CD4-positive, alpha-beta T cell (primary cell): Measurements from ENCODE around the gene KCNMA1. TPM values are rescaled to one million over a fixed set of nuclear protein-coding genes. Genes with fewer than 3 reads are reported as not detected.

Source experiments
- ATAC-seq: fragments of 200-7000 bp; cut with Tn5 transposase; one replicate; pipeline ENCODE4 v1.10.0; 2022; ENCODE audit warnings: mild to moderate bottlenecking; ENCODE audit not compliant: poor library complexity
- CTCF ChIA-PET: fragments of 350-600 bp; sonication (Branson Sonifier 250); formaldehyde crosslinking; loops from one replicate; lab custom pipeline; 2021; ENCODE audit warnings: antibody characterized with exemption, inconsistent platforms; lab: Charles Lee
- POLR2A ChIA-PET: fragments of 350-600 bp; sonication (Branson Sonifier 250); formaldehyde crosslinking; loops from one replicate; lab custom pipeline; 2021; ENCODE audit warnings: antibody characterized with exemption, inconsistent platforms; lab: Charles Lee
- DNase-seq, 14 experiments: peaks; one replicate each; pipeline ENCODE4 v3.0.0-alpha.2; 2013 to 2020; ENCODE audit warnings: mixed read lengths in 2 of 14
- H3K27ac ChIP-seq, 2 donors: one replicate each; pipeline versions ENCODE4 v1.5.1 to v1.7.0; 2013; ENCODE audit warnings: low read length in 2 of 2, low read depth in 1 of 2, mild to moderate bottlenecking in 1 of 2
- H3K27me3 ChIP-seq, 2 experiments: 1 replicate in 1 of 2; 2 replicates in 1 of 2; pipeline versions ENCODE4 v1.6.1 to v1.7.0; 2013; ENCODE audit warnings: low read length in 2 of 2, control low read depth in 1 of 2, mild to moderate bottlenecking in 1 of 2, moderate library complexity in 1 of 2; ENCODE audit not compliant: insufficient read depth in 2 of 2, control insufficient read depth in 1 of 2
- H3K36me3 ChIP-seq: one replicate; pipeline ENCODE4 v1.6.1; 2013; ENCODE audit warnings: low read length, control low read depth; ENCODE audit not compliant: insufficient read depth
- H3K4me1 ChIP-seq: one replicate; pipeline ENCODE4 v1.6.1; 2013; ENCODE audit warnings: low read length, control low read depth; ENCODE audit not compliant: insufficient read depth
- H3K4me3 ChIP-seq: one replicate; pipeline ENCODE4 v1.5.1; 2013; ENCODE audit warnings: mild to moderate bottlenecking, low read length, moderate library complexity
- H3K9me3 ChIP-seq, 2 experiments: 1 replicate in 1 of 2; 2 replicates in 1 of 2; pipeline versions ENCODE4 v1.6.1 to v1.7.0; 2013; ENCODE audit warnings: low read length in 2 of 2, mild to moderate bottlenecking in 2 of 2, control low read depth in 1 of 2, moderate library complexity in 1 of 2; ENCODE audit not compliant: control insufficient read depth in 1 of 2, insufficient read depth in 1 of 2
- H3K27ac Mint-ChIP-seq: one replicate; pipeline ENCODE4 v1.8.0; 2020; ENCODE audit warnings: mixed read lengths
- H3K27me3 Mint-ChIP-seq: one replicate; pipeline ENCODE4 v1.8.0; 2021; ENCODE audit warnings: mixed read lengths
- H3K36me3 Mint-ChIP-seq: one replicate; pipeline ENCODE4 v1.8.0; 2021; ENCODE audit warnings: low read depth, mixed read lengths
- H3K4me1 Mint-ChIP-seq: one replicate; pipeline ENCODE4 v1.8.0; 2021; ENCODE audit warnings: low read depth, mixed read lengths
- H3K4me3 Mint-ChIP-seq: one replicate; pipeline ENCODE4 v1.8.0; 2020; ENCODE audit warnings: mild to moderate bottlenecking, mixed read lengths
- H3K9me3 Mint-ChIP-seq: one replicate; pipeline ENCODE4 v1.8.0; 2020; ENCODE audit warnings: mixed read lengths
- CTCF ChIP-seq: fragments of 200-600 bp; IDR thresholded peaks from one replicate; pipeline ENCODE4 v1.8.0; 2022; ENCODE audit warnings: antibody characterized with exemption, mild to moderate bottlenecking
- intact Hi-C, 2 experiments: fragments of 100-400 bp; cut with DNase I in 1 of 2; cut with micrococcal nuclease in 1 of 2; formaldehyde crosslinking; loops; one replicate each; pipeline versions ENCODE4 v1.15.1 to v1.9.0; 2023 to 2025; cut with DNase I, micrococcal nuclease
- total RNA-seq, 174 experiments: library from RNA in 2 of 174; stranded (reverse) in 2 of 174; gene quantifications; one replicate each; pipeline ENCODE4 v1.2.3 and lab custom pipeline; 2021 to 2026

KCNMA1 gene
- total RNA-seq, 2 experiments from 2014 or later: not detected

- no peak for DNase-seq
- H3K9me3 ChIP-seq: peaks cover 0 to 13% of the 10 kb centered on the region in 2 experiments
- no peak overlapping the region for H3K4me3 ChIP-seq
- H3K27me3 Mint-ChIP-seq: peaks cover 30% of the 10 kb centered on the region
- ChIA-PET POLR2A (no interaction called here), CTCF (no interaction called here)
- H3K27ac Mint-ChIP-seq: no peak overlapping the region
- TF ChIP-seq CTCF: no peak
- intact Hi-C loops: no loop called here
- H3K9me3 Mint-ChIP-seq: no peaks in the 10 kb centered on the region
- H3K4me1 ChIP-seq: no peaks in the 10 kb centered on the region
- no peaks in the 10 kb centered on the region for H3K4me1 Mint-ChIP-seq
- no peak for ATAC-seq
- H3K27ac ChIP-seq: no peak overlapping the region
- no peaks in the 10 kb centered on the region for H3K36me3 ChIP-seq
- H3K27me3 ChIP-seq: peaks cover 0 to 2% of the 10 kb centered on the region in 2 experiments
- H3K36me3 Mint-ChIP-seq: no peaks in the 10 kb centered on the region
- no peak overlapping the region for H3K4me3 Mint-ChIP-seq
These were observed 121.0 kb downstream of the KCNMA1 start for GRCh38 chr10:77516575-77516974.

GRCh38 chr10:77514870-77515269 is 122.7 kb downstream of the KCNMA1 start:
- ATAC-seq (no peak), DNase-seq (no peak)
- no peak for TF ChIP-seq CTCF
- Histone ChIP-seq H3K4me1 (no peaks in the 10 kb centered on the region), H3K27me3 (peaks cover 0 to 3% of the 10 kb centered on the region in 2 experiments), H3K9me3 (peaks cover 0 to 9% of the 10 kb centered on the region in 2 experiments), H3K4me3 (no peak overlapping the region), H3K36me3 (no peaks in the 10 kb centered on the region), H3K27ac (no peak overlapping the region)
- no peaks in the 10 kb centered on the region for H3K4me1 Mint-ChIP-seq
- intact Hi-C loops: no loop called here
- peaks cover 26% of the 10 kb centered on the region for H3K27me3 Mint-ChIP-seq
- no peak overlapping the region for H3K4me3 Mint-ChIP-seq
- no peaks in the 10 kb centered on the region for H3K36me3 Mint-ChIP-seq
- ChIA-PET POLR2A (no interaction called here), CTCF (no interaction called here)
- H3K9me3 Mint-ChIP-seq: no peaks in the 10 kb centered on the region
- H3K27ac Mint-ChIP-seq: no peak overlapping the region

GRCh38 chr10:77513781-77514331 is 123.8 kb downstream of the KCNMA1 start:
- DNase-seq: no peak
- ChIA-PET CTCF (no interaction called here), POLR2A (no interaction called here)
- H3K27ac ChIP-seq: no peak overlapping the region
- H3K4me3 ChIP-seq: no peak overlapping the region
- Mint-ChIP-seq H3K4me3 (no peak overlapping the region), H3K36me3 (no peaks in the 10 kb centered on the region), H3K27ac (no peak overlapping the region), H3K9me3 (no peaks in the 10 kb centered on the region), H3K27me3 (peaks cover 26% of the 10 kb centered on the region), H3K4me1 (no peaks in the 10 kb centered on the region)
- H3K36me3 ChIP-seq: no peaks in the 10 kb centered on the region
- H3K4me1 ChIP-seq: no peaks in the 10 kb centered on the region
- TF ChIP-seq CTCF: no peak
- H3K9me3 ChIP-seq: peaks cover 0 to 5% of the 10 kb centered on the region in 2 experiments
- ATAC-seq: no peak
- peaks cover 0 to 3% of the 10 kb centered on the region in 2 experiments for H3K27me3 ChIP-seq
- intact Hi-C loops: no loop called here
